HG03139 (cell line): ENCODE measurements around the gene IQGAP3.
A peak's percentile ranks its signal among the peaks of the same experiment; 100 is the strongest.

ENCODE experiments used
- ATAC-seq: cut with Tn5 transposase; IDR thresholded peaks from one replicate; pipeline ENCODE4 v1.9.1; 2021; ENCODE audit not compliant: unreplicated experiment

IQGAP3 gene

DNA sequence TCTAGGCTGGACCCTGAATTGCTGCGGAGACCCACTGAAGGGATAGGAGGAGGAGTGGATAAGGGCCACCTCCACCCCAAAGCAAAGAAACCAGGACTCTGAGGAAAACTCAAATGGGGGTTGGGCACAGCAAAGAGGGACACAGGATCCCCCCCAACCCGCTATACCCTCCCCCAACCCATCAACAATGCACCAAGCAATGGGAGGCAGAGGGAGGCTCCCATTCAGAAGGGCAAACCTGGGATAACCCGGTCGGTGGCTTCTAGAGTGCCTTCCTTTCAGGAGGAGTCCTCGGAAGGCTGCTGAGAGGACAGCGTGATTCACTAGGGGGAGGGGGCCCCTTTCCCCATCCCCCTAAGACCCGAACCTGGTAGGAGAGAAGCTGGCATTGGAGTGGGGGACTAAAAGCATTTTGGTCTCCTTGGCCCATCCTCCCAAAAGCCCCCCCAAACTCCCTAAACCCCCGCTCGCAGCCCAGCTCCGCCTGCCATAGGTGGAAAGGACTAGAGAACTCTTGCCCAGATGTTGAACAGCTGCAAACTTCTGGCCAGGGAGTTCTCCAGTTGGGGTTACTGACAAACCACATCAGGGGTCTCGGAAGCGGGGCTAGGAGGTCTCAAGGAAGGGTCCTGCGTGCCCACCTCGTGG is 73.0 kb downstream of the IQGAP3 start:
- no peak for ATAC-seq

DNA sequence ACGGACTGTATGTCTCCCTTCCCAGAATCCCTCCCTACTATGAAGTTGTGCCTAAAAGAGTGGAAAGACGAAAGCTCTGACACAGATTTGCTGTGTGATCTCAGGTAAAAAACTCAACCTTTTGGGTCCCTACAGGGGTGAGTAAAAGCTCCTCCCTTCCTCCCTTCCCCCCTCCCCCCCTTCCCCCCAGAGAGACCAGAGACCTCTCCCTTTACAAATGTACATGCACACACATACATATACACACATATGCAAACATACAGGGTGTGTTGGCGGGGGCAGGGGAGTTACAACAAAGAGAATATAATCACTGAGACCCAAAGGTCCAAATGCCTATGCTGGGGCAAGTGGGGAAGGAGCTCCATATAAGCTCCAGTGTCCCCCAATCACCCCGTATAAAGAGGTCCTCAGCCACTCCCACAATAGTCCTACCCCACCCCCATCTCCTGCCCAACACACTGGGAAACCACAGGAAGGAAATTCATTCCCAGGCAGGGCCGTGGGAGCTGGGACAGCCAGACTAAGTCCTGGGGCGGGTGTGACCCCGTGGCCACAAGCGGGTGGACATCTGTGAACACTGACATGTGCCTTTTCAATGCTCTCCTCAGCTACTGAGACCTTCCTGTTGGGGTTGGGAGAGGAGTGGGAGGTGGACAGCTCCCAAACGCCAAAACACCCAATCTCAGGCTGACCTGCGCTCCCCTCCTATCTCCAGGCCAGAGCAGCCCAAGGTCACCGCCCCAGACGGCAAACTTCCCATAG is 73.8 kb downstream of the IQGAP3 start:
- no peak for ATAC-seq

DNA sequence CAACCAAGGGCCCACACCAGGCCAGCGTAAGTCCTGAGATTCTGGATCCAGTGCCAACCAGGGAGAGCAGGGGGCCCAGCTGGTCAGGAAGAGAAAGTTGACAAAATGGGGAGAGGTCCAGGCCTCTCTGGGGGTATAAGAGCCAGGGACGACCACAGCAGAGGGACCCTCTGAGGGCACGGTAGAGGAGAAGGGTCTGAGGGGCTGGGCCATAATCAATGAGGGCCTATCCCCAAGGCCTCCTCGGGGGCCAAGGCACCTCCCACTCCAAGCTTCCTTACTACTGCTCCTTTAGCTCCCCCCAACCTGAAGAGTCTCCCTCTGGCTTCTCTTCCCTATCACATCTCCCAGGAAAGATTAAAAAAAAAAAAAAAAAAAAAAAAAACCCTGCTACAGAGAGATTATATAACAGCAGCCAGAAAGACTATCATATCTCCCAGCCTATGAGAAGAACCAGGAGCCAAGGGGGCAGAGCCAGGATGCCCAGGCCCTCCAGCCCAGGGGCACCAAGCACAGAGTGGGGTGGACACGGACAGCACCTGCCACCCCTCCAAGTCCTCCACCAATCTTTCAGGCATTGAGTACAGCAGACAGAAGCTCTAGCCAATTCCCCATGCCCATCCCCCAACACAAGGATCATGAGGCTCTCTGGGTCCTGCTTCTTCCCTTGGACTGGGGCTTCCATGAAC is 74.5 kb downstream of the IQGAP3 start:
- no peak for ATAC-seq

DNA sequence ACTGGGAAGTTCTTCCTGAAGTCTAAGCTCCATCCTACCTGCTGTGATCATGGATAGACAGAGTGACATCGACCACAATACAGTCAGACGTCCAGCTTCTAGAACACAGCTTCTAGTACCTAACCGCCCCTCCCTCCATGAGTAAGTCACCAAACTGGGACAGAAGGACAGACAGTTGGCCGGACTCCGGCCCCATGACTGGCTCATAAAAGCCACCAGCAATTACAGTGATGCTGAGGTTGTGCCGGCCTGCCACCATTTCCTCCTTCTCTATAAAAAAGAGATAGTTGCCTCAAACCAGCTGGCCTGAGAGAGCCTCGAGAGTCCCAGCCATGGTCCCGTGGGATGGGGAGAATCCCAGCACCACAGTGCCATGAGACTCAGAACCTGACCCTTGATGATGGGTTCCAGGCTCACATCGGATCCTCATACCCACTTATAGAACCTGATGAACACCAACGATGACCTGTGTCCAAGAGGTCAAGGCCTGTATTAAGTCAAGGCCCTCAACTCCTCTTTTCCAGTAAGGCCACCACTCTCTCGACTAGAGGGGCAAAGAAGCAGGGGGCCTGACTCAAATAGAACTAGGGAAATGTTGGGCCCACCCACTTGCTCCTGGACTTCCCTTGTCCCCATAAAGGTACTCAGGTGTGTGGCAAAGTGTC is 75.2 kb downstream of the IQGAP3 start:
- no peak for ATAC-seq

DNA sequence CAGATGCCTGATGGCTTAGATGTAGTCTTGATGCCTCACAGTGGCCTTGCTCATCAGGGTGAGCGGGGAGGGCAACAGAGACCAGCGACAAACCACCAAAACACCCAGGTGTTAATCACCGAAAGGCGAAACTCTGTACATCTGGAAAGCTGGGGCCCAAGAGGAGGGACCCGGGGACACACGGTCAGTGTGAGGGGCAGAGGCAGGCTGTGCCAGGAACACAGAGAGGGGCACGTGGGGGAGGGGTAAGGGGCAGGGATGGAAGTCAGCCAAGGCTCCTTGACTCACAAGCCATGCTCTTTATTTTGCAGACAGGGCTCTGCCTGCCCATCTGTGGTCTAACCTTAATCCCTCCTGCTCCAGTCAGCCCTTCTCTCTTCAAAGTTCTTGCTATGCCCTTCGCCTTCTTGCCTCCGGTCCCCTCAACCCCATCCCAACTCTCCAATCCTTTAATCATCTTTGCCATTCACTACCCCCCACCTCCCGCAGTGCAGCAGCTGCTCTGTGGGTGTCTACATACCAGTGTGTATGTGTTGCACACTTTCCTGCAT is 76.1 kb downstream of the IQGAP3 start:
- no peak for ATAC-seq

DNA sequence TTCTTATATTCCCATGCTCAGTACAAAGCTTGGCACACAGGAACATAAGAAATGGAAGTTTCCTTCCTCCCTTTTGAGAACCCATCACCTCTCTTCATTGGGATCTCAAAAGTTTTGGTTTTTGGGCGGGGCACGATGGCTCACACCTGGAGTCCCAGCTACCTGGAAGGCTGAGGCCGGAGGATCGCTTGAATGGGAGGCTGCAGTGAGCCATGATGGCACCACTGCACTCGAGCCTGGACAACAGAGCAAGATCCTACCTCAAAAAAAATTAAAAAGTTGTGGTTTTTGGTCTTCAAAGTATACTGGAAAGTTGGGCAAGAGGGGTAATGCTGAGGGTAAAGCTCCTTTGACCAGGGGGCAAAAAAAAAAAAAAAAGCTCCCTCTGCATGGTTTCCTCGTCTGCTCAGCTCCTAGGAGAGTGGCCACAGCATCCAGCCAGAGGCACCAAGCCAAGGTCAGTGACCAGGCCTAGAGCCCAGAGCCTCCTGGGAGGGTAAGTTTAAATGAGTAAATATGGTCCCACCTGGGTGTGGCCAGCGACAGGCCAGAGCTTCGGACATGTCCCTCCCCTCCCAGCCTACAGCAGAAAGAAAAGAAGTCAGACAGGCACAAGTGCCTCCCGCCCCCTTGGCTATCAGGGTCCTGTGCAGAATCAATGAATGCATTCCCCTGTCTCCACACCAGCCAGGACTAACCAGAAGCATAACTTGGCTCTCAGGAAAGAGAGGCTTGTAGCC is 76.8 kb downstream of the IQGAP3 start:
- no peak for ATAC-seq

DNA sequence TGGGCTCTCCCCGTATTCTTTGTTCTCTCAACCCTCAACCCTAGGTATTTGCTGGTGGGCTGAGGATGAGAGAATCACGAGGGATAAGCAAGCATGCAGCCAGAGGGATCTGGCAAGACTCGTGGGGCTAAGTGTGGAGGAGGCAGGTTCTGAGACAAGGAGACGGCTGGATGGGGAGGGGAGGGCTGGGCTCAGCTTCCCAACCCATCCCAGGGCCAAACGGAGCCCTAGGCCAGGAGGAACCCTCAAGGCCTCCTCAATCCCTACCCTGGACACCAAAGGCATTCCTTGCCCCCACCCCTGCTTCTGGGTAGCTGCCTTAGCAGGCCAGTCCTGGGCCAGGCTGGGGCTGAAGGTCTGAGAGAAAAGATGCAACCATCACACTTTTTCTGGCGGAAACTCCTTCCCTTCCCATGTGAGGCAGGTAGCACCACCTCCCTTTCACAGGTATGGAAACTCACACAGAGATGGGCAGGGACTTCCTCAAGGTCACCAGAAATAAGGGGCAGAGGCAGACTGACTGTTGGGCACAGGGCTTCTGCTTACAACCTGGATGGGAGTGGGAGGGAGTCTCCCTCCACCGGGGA is 78.0 kb downstream of the IQGAP3 start:
- no peak for ATAC-seq

DNA sequence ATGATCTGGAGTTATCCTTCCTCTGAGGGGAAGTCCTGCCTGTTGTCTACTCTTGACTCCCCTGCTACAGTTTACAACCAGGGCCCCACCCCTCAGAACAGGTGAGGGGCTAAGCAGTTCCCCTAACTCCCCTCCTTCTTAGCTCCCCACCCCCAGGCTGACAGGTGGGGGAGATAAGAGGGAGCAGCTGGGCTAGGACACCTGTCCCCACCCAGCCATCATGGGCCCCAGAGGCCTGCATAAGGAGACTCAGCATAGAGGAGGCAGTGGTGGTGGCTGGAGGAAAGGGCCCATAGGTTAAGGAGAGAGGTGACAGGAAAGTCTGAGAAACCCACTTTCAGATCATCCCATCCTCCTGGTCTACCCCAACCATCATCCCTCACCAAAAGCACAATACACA is 78.6 kb downstream of the IQGAP3 start:
- no peak for ATAC-seq

DNA sequence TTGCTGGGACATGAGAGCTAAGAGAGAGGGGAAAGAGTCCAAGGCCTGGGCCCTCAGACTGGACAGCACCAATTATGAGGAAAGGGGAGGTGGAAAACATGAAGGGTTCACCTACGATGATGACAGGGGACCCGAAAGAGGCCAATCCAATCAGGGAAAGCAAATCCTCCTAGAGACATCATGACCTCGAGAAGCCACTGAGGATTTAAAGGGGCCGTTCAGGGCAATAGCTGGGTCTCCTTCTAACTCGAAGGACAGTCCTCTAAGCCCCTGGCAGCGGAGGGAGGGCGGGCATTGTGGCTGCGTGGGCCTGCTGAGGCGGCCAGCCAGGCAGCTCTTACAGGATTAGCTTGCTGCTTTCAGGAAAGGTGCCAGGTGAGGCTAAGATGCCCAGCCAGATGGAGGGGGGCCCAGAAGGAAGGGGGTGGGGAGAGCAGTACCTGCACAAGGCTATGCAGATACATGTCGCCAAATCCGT is 79.2 kb downstream of the IQGAP3 start:
- no peak for ATAC-seq

DNA sequence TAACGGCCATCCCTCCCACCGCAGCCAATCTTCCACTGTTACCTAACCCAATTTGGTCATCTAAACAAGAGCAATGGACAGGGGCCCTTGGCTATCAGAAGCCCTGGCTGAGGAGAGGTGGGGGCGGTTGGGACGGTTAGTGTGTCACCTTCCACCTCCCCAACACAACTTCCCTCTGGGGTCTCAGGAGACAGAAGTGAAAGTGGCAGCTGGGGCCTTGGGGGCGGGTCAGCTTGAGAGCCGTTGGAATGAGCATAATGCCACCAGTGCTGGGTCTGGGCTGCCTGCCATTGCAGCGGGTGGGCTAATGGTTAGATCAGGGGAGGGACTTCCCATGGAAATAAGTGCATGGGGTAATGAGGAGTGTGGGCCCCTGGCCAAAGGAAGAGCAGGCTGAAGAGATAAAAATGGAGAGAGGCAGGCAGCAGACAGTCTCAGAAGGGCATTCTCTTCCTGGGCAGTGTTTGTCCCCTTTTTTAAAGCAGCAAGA is 79.7 kb downstream of the IQGAP3 start:
- ATAC-seq: no peak

DNA sequence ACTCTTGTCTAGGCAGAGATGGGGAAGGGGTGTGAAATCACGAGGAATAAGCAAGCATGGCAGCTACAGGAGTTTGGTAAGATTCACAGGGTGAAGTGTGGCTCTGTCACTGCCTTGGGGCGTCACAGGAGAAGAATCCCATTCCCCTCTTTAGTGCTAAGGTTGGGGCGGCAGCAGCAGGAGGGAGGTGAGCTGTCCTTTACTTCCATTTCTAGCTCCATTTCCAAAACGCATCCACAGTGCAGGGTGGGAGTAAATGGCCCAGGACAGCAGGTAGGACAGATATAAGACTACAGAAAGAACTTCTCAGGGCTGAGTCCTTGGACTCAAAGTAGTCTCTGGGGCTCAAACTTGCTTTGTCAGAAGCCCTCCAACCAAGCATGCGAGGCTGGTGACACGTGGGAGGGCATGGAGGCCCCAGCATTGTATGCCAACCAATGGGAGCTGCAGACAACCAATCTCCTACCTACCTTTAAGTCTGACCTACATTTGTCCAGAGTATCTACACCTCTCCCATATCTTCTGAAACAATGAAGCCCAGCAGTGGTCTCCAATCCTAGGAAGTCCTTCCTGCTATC is 80.3 kb downstream of the IQGAP3 start:
- ATAC-seq: no peak

DNA sequence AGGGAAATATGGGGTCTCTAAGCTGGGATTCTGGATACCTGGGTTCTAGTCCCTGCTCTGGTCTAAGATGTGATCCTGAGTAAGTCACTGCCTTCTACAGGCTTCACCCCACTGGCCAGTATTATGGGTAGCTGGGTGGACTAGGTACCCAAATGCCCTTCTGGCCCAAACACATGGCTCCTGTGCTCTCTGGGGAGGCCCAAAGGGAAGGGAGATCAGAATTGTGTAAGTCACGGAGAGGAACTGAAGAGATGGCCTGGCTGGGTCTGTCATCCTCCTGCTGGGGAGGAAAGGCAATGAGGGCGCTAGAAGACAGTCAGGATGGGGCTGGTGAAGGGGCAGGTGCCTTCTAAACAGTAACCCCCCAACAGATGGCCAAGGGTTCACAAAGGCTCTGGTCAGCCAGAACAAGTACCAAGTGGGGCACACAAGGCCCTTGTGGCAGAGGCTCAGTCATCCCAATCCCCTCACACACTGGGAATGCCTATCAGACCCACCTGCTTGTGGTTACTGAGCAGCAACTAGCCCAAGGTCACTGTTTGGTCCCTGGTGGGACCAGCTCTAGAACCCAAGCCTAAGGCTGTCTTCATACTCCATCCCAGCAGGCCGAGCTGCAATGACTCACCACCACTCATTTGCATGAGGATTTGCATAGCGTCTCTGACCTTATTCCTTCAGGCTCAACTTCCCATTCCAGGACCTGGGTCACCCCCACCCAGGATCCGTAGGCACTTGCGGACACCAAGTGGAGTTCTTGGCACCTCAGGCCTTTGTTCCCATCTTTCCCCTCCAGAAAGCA is 81.0 kb downstream of the IQGAP3 start:
- no peak for ATAC-seq

DNA sequence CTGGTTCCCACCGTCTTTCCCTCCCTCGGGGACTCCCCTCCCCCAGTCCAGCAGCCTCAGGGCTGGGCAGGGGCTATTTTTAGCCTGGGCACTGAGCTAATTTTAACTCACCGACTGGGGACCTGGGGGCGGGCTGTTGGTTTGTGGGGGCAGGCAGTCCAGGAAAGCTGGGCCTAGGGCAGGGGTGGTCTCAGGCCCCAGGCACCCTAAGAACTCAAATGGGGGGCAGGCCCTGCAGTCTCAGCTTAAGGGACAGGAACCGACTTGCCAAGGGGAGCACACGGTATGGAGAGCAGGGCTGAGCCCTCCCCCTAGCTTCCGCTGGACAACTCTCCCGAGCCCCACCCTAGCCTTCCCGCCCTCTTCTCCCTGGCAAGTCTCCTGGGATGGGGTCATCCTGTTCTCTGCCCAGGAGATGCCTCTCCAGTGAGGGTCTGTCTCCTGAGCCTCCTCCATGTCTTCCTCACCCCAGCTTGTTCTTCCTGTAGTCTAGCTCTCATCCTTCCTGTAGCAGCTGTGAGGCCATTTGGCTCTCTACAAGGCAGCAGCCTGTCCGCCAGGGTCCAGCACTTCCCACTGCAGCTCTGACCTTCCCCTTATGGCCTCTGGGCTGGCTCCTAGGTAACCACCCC is 81.8 kb downstream of the IQGAP3 start:
- no peak for ATAC-seq

DNA sequence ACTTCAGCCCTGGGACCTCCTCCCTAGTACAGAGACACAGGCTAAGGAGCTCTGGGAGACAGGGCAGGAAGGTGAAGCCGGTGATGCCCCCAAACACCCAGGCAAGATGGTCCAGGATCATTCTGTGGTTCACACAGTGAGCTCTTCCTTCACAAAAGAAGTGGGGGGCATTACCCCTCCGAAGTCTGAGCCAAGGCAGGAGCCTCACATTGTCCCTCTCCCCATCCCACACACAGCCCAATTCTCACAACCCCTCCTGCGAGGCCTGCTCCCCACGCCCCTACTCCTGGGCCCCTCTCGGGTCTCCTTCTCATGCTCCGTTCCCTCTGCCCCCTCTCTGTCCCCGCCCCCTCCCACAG is 82.5 kb downstream of the IQGAP3 start:
- no peak for ATAC-seq

DNA sequence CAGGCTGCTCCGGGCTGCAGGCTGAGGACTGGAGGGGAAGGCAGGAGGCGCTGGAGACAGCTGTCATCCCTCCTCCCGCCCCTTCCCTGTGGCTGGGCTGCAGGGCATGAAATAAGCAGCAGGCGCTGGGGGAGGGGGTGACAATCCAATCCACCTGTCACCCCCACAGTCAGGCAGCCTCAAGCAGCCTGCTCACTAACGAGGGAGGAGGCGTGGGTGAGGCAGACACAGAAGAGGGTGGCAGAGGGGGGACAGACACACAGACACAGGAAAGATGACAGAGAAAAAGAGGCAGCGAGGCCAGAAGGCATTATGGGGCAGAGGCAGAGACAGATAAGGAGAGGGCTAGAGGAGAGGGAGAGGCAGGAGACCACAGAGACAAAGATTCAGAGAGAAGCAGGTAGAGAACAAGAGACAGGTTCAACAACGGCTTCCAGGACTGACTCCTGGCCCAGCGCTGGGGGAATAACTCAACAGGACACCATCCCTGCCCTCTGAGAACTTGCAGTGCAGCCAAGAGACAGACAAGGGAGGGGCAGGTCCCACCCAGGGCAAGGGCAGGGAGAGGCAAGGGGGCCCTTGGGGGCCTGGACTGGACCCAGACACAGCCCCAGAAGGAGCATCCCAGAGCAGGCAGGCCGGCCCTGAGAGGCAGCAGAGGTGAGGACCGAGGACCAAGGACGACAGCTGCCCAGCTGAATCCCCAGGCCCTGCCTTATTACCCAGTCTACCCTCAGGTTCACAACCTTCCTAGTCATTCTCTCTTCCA is 83.0 kb downstream of the IQGAP3 start:
- ATAC-seq: peak; percentile 19

DNA sequence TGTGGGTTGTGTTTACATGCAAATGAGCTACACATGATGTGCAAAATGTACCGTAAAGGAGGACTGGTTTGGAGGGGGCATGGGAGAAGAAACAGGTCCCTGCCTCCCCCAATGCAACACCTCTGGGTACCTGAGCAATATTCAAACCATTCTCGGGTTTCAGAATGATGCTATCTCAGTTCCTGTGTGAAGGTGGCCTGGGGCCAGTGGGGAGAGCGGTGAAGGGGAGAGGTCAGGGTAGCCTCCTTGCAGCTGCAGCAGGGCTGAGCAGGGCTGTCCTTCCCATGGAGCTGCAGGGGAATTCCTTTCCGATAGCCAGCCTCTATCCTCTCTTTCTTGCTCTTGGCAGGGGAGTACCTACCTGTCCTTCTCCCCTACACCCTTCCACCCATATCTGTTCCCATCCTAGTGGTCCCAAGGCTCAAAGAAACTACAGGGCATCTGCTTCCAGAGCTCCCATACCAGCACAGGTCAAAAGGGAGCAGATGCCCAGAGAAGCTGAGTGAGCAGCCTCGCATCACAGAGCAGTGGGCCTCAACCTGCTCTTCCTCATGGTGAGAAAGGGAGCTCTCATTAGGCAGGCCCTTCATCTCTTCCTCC is 83.7 kb downstream of the IQGAP3 start:
- ATAC-seq: peak; percentile 44

DNA sequence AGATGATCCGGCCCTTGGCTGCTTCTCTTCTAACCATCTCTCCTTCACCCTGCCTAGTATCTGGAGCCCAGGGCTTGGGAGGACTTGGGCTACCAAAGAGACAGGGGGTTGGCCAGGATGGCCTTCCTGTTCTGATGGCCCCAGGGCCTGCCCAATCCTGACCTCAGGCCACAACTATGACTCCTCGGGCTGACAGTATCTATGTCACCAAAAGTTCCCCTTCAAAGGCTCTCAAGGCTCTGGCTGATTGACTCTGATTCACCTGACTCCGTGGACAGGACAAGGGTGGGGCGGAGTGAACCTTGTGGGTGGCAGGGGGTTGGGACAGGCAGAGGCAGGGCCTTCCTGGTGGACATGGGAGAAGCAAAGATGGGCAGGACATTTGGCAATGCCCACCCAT is 84.5 kb downstream of the IQGAP3 start:
- ATAC-seq: no peak
